GM21825 (cell line): ENCODE measurements around the gene AGFG2.
A peak's percentile ranks its signal among the peaks of the same experiment; 100 is the strongest.

Experiments
- ATAC-seq: cut with Tn5 transposase; IDR thresholded peaks from one replicate; pipeline ENCODE4 v1.9.1; 2021; ENCODE audit warnings: mild to moderate bottlenecking, moderate library complexity; ENCODE audit not compliant: unreplicated experiment

The AGFG2 gene

GRCh38 chr7:100604976-100605911 lies 66.2 kb downstream of the AGFG2 start:
- ATAC-seq: no peak

GRCh38 chr7:100606313-100606712 lies 67.3 kb downstream of the AGFG2 start:
- no peak for ATAC-seq

- ATAC-seq: no peak
Measured at GRCh38 chr7:100607111-100607510, 68.1 kb downstream of the AGFG2 start.

- no peak for ATAC-seq
Measured at GRCh38 chr7:100609958-100610357, 71.0 kb downstream of the AGFG2 start.

- peak; percentile 85 for ATAC-seq
Measured at GRCh38 chr7:100611983-100612729, 73.2 kb downstream of the AGFG2 start, which contains the start of gene MOSPD3. Gene MOSPD3 (plus strand): TSS chr7:100612540. CDS start chr7:100612792, 252 bp downstream.

GRCh38 chr7:100612730-100613390 lies 73.9 kb downstream of the AGFG2 start:
- ATAC-seq: no peak

- ATAC-seq: no peak
Measured at GRCh38 chr7:100613412-100614175, 74.6 kb downstream of the AGFG2 start.

GRCh38 chr7:100614308-100614861 lies 75.4 kb downstream of the AGFG2 start:
- no peak for ATAC-seq
